ENCODE measurements around the gene SPTBN2. TPM values are rescaled to one million over a fixed set of nuclear protein-coding genes. Genes with fewer than 3 reads are reported as not detected.

SPTBN2 gene
- total RNA-seq (2014; rRNA removed; shearing (Covaris generic); ENCODE audit: low replicate concordance) = 18.9 and 72.0 TPM in 2 replicates

DNA sequence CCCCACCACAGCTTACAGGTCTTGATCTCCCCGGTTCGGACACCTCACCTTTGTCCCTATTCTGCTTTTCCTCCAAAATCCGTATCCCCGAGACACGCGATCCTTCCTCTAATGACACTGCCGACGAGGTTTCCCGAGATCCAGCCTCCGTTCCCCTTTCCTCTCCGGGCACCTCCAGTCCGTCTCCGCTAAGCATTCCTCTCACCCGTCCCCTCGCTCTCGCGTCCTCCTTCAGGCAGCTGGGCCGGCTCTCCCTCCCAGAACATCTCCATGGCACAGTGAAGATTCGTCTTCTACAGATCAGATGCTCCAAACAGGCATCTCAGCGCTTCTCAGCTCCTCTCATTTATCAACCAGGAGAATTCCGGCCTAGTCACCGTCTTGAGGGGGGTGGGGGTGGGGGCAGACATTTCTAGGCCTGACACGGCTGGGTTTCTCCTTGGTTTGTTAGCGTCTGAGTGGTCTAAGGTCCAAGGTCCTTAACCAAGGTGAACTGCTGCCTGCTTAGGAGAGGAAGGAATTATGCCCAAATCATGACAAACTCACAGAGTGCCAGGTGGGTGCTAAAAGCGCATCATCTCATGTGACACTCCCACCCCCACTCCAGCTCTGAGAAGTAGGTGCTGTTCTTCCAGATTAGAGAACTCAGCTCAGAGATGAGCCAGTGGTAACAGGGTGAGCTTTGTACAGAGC is at the start of gene SPTBN2:
SPTBN2 (minus strand) TSS at position 524 of the 693 bp plus-strand sequence. CDS start 7,976 bp downstream, outside the sequence.
- peak within 1 kb of the TSS; percentile 38 for H3K4me2 ChIP-seq (ENCODE audit: low read depth, low read length, poor library complexity, severe bottlenecking)
- no peaks in the 10 kb centered on the region for H4K20me1 ChIP-seq (ENCODE audit: insufficient read depth, low read depth, low read length)
- H3K27ac ChIP-seq (ENCODE audit: low read length) = no peak within 1 kb of the TSS
- H3K4me1 ChIP-seq (ENCODE audit: low read length) = peaks cover 52% of the 10 kb centered on the region
- peak within 1 kb of the TSS; percentile 47 for H3K9ac ChIP-seq (ENCODE audit: low read length)
- H3K9me2 ChIP-seq (replicated peaks; ENCODE audit: insufficient read depth, low read length) = no peaks in the 10 kb centered on the region
- H3K9me3 ChIP-seq (ENCODE audit: low read length) = no peaks in the 10 kb centered on the region
- 0 out of 2 replicates have a peak within 1 kb of the TSS, but pooled peaks have one; percentile 29 for H2AFZ ChIP-seq (ENCODE audit: low read length)
- peak; percentile 59 for DNase-seq
- peaks cover 32% of the 10 kb centered on the region for H3K79me2 ChIP-seq (ENCODE audit: low read length)
- H3K36me3 ChIP-seq (ENCODE audit: insufficient read depth, low read length) = no peaks in the 10 kb centered on the region
- H3K4me3 ChIP-seq (ENCODE audit: low read length) = peak within 1 kb of the TSS; percentile 51; the same call in 1 of the 2 replicates
- H3K27me3 ChIP-seq (ENCODE audit: low read length) = no peaks in the 10 kb centered on the region

DNA sequence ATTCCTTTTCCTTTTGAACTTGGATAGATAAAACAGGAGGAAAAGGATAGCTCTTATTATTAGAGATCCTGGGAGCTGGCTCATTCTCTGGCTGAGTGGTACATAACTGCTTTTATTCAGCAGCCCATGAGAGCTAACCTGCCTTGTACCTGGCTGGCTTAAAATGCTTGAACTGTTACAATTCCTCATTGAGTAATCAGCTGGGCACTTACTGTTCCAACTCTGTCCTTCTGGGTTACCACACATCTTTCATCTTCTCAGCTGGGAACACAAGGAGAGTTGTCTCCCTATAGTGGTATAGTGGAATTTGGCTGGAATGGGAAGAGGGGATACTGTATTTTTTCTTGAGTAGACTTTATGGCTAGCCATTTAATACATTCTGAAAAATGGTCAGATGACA is 39.8 kb upstream of the SPTBN2 start:
- no peak overlapping the region for H3K4me3 ChIP-seq (ENCODE audit: low read length)
- no peak overlapping the region for H3K9ac ChIP-seq (ENCODE audit: low read length)
- H3K36me3 ChIP-seq (ENCODE audit: insufficient read depth, low read length) = 0 out of 2 replicates have a peak, but pooled peaks cover 4% of the 10 kb centered on the region
- peaks cover 16% of the 10 kb centered on the region for H3K4me1 ChIP-seq (ENCODE audit: low read length)
- H3K27me3 ChIP-seq (ENCODE audit: low read length) = no peaks in the 10 kb centered on the region
- H2AFZ ChIP-seq (ENCODE audit: low read length) = no peak overlapping the region
- no peaks in the 10 kb centered on the region for H3K9me2 ChIP-seq (replicated peaks; ENCODE audit: insufficient read depth, low read length)
- no peak overlapping the region for H3K4me2 ChIP-seq (ENCODE audit: low read depth, low read length, poor library complexity, severe bottlenecking)
- no peak overlapping the region for H3K27ac ChIP-seq (ENCODE audit: low read length)
- H3K79me2 ChIP-seq (ENCODE audit: low read length) = peaks cover 10% of the 10 kb centered on the region
- no peak for DNase-seq
- H4K20me1 ChIP-seq (ENCODE audit: insufficient read depth, low read depth, low read length) = no peaks in the 10 kb centered on the region
- no peaks in the 10 kb centered on the region for H3K9me3 ChIP-seq (ENCODE audit: low read length)

DNA sequence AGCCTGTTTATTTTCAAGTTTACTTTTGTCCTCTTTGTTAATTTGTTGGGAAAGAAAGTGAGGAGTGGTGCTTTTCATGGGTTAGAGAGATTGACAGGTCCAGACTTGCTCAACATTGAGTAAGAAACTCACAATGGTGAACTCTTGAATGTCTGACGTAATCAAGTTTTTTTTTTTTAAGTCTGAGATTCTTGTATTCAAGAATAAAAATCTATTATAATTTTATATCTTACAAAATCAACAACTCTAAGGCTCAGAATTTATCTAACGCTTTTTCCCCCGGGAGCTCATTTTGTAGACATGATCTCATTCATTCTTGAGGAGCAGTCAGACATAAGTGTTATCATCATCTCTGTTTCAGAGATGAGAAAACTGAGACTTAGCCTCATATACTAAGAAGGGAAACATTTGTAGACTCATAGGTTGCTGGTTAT is 39.1 kb upstream of the SPTBN2 start:
- Histone ChIP-seq H3K9me3 (ENCODE audit: low read length) (no peaks in the 10 kb centered on the region), H3K9me2 (replicated peaks; ENCODE audit: insufficient read depth, low read length) (no peaks in the 10 kb centered on the region), H3K9ac (ENCODE audit: low read length) (no peak overlapping the region), H4K20me1 (ENCODE audit: insufficient read depth, low read depth, low read length) (no peaks in the 10 kb centered on the region), H3K79me2 (ENCODE audit: low read length) (peaks cover 10% of the 10 kb centered on the region), H3K36me3 (ENCODE audit: insufficient read depth, low read length) (0 out of 2 replicates have a peak, but pooled peaks cover 4% of the 10 kb centered on the region), H3K27ac (ENCODE audit: low read length) (no peak overlapping the region), H2AFZ (ENCODE audit: low read length) (no peak overlapping the region), H3K4me2 (ENCODE audit: low read depth, low read length, poor library complexity, severe bottlenecking) (no peak overlapping the region), H3K4me1 (ENCODE audit: low read length) (peaks cover 16% of the 10 kb centered on the region), H3K4me3 (ENCODE audit: low read length) (no peak overlapping the region), H3K27me3 (ENCODE audit: low read length) (no peaks in the 10 kb centered on the region)
- no peak for DNase-seq

DNA sequence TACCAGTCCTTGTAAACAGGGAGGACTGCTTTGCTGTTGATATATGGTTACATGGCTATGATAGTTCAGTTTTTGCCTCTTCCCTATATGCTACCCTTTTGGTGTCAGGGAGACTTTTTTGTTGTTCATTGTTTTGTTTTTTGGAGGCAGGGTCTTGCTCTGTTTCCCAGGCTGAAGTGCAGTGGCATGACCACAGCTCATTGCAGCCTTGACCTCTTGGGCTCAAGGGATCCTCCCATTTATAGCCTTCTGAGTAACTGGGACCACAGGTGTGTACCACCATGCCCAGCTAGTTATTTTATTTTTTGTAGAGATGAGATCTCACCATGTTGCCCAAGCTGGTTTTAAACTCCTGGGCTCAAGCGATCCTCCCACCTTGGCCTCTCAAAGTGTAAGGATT is 38.6 kb upstream of the SPTBN2 start:
- H4K20me1 ChIP-seq (ENCODE audit: insufficient read depth, low read depth, low read length) = no peaks in the 10 kb centered on the region
- no peaks in the 10 kb centered on the region for H3K9me3 ChIP-seq (ENCODE audit: low read length)
- no peak overlapping the region for H3K4me2 ChIP-seq (ENCODE audit: low read depth, low read length, poor library complexity, severe bottlenecking)
- no peaks in the 10 kb centered on the region for H3K27me3 ChIP-seq (ENCODE audit: low read length)
- H3K27ac ChIP-seq (ENCODE audit: low read length) = 0 out of 2 replicates have a peak overlapping the region, but pooled peaks have one; percentile 19
- H2AFZ ChIP-seq (ENCODE audit: low read length) = no peak overlapping the region
- no peaks in the 10 kb centered on the region for H3K9me2 ChIP-seq (replicated peaks; ENCODE audit: insufficient read depth, low read length)
- DNase-seq = no peak
- H3K36me3 ChIP-seq (ENCODE audit: insufficient read depth, low read length) = 0 out of 2 replicates have a peak, but pooled peaks cover 4% of the 10 kb centered on the region
- no peak overlapping the region for H3K9ac ChIP-seq (ENCODE audit: low read length)
- peaks cover 16% of the 10 kb centered on the region for H3K4me1 ChIP-seq (ENCODE audit: low read length)
- H3K4me3 ChIP-seq (ENCODE audit: low read length) = no peak overlapping the region
- peaks cover 10% of the 10 kb centered on the region for H3K79me2 ChIP-seq (ENCODE audit: low read length)

DNA sequence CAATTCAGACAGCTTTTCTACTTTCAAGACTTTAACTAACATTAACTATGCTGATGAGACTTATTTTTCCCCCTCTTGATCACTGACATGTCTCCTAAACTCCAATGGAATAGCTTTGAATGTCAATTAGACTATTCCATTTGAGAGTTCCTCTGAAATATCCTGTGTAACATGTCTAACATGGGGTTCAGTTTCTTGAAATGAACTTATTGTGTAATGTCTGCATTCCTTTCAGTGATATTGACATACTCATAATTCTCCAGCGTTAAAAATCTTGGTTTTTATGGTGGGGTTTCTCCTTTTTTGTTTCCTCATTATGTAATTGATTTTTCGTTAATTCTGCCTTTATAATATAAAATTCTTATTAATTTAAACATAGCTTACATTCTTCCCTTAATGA is 37.7 kb upstream of the SPTBN2 start:
- no peak overlapping the region for H3K4me3 ChIP-seq (ENCODE audit: low read length)
- no peak overlapping the region for H3K9ac ChIP-seq (ENCODE audit: low read length)
- peaks cover 10% of the 10 kb centered on the region for H3K79me2 ChIP-seq (ENCODE audit: low read length)
- no peaks in the 10 kb centered on the region for H4K20me1 ChIP-seq (ENCODE audit: insufficient read depth, low read depth, low read length)
- peak overlapping the region; percentile 2; the same call in 1 of the 2 replicates for H3K27ac ChIP-seq (ENCODE audit: low read length)
- H3K4me2 ChIP-seq (ENCODE audit: low read depth, low read length, poor library complexity, severe bottlenecking) = no peak overlapping the region
- H3K9me3 ChIP-seq (ENCODE audit: low read length) = no peaks in the 10 kb centered on the region
- H3K36me3 ChIP-seq (ENCODE audit: insufficient read depth, low read length) = 0 out of 2 replicates have a peak, but pooled peaks cover 4% of the 10 kb centered on the region
- no peaks in the 10 kb centered on the region for H3K9me2 ChIP-seq (replicated peaks; ENCODE audit: insufficient read depth, low read length)
- peaks cover 16% of the 10 kb centered on the region for H3K4me1 ChIP-seq (ENCODE audit: low read length)
- no peak for DNase-seq
- H2AFZ ChIP-seq (ENCODE audit: low read length) = no peak overlapping the region
- H3K27me3 ChIP-seq (ENCODE audit: low read length) = no peaks in the 10 kb centered on the region

DNA sequence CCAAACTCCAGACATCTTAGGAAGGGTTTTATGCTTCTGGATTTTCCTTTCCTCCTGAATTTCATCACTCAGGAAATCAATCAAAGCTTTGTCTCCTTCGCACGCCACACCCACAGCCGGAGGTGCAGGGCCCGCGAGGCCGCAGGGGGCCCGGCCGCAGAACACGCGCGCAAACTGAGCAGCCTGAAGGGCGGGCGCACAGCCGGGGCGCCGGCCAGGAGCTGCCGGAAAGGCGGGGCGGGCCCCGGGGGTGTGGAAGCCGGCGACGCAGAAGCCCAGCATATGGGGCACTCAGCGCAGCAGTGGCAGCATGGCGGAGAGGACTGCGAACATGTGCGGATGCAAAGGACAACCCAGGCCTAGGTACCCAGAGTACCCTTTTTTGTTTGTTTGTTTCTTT is 33.1 kb upstream of the SPTBN2 start:
- Histone ChIP-seq H3K9ac (ENCODE audit: low read length) (no peak overlapping the region), H3K9me3 (ENCODE audit: low read length) (no peaks in the 10 kb centered on the region), H2AFZ (ENCODE audit: low read length) (no peak overlapping the region), H3K4me3 (ENCODE audit: low read length) (no peak overlapping the region), H3K79me2 (ENCODE audit: low read length) (peaks cover 6% of the 10 kb centered on the region; the same call in 1 of the 2 replicates), H3K4me1 (ENCODE audit: low read length) (peaks cover 16% of the 10 kb centered on the region), H3K4me2 (ENCODE audit: low read depth, low read length, poor library complexity, severe bottlenecking) (no peak overlapping the region), H3K27me3 (ENCODE audit: low read length) (no peaks in the 10 kb centered on the region), H3K36me3 (ENCODE audit: insufficient read depth, low read length) (no peaks in the 10 kb centered on the region), H3K9me2 (replicated peaks; ENCODE audit: insufficient read depth, low read length) (no peaks in the 10 kb centered on the region), H4K20me1 (ENCODE audit: insufficient read depth, low read depth, low read length) (no peaks in the 10 kb centered on the region), H3K27ac (ENCODE audit: low read length) (no peak overlapping the region)
- DNase-seq = no peak

DNA sequence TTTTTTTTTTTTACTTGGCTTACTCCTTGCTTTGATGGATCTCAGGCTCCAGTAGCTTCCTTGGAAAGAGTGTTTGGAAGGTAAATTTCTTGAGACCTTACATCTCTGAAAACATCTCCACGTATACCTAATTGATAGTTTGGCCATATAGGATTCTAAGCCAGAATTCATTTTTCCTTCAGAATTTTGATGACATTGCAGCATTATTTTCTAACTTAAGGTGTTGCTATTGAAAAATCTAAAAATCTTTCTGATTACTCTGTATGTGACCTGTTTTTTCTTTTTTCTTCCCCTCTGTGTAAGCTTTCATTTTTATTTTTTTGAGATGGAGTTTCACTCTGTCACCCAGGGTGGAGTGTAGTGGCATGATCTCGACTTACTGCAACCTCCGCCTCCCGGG is 23.1 kb upstream of the SPTBN2 start:
- Histone ChIP-seq H3K27me3 (ENCODE audit: low read length) (no peaks in the 10 kb centered on the region), H3K9me3 (ENCODE audit: low read length) (no peaks in the 10 kb centered on the region), H2AFZ (ENCODE audit: low read length) (no peak overlapping the region), H3K27ac (ENCODE audit: low read length) (no peak overlapping the region), H3K4me1 (ENCODE audit: low read length) (peaks cover 26% of the 10 kb centered on the region), H3K9me2 (replicated peaks; ENCODE audit: insufficient read depth, low read length) (no peaks in the 10 kb centered on the region), H3K4me3 (ENCODE audit: low read length) (no peak overlapping the region), H4K20me1 (ENCODE audit: insufficient read depth, low read depth, low read length) (no peaks in the 10 kb centered on the region), H3K9ac (ENCODE audit: low read length) (no peak overlapping the region), H3K4me2 (ENCODE audit: low read depth, low read length, poor library complexity, severe bottlenecking) (no peak overlapping the region), H3K79me2 (ENCODE audit: low read length) (peaks cover 53% of the 10 kb centered on the region), H3K36me3 (ENCODE audit: insufficient read depth, low read length) (no peaks in the 10 kb centered on the region)
- no peak for DNase-seq

DNA sequence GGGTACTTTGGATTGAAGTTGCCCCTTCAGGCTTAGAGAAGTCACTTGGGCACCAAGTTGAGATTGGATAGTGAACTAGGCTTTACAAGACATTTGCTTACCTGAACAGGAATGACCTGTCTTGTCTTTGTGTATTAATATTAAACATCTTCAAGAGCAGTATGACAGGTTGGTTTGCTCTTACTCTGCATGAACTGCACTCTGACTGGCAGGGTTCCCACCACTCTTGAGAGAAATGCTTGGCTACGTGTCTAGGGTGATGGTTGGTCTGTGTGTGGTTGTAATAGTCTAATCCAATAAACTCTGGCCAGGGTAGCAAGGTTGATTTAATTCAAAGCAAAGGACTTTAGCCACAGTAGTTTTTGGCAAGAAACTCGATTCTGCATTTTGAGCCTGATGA is 20.1 kb upstream of the SPTBN2 start:
- Histone ChIP-seq H2AFZ (ENCODE audit: low read length) (no peak overlapping the region), H3K9me2 (replicated peaks; ENCODE audit: insufficient read depth, low read length) (no peaks in the 10 kb centered on the region), H3K79me2 (ENCODE audit: low read length) (peaks cover 57% of the 10 kb centered on the region), H3K4me1 (ENCODE audit: low read length) (peaks cover 36% of the 10 kb centered on the region), H3K9ac (ENCODE audit: low read length) (no peak overlapping the region), H3K36me3 (ENCODE audit: insufficient read depth, low read length) (no peaks in the 10 kb centered on the region), H3K27ac (ENCODE audit: low read length) (no peak overlapping the region), H3K4me3 (ENCODE audit: low read length) (no peak overlapping the region), H4K20me1 (ENCODE audit: insufficient read depth, low read depth, low read length) (no peaks in the 10 kb centered on the region), H3K9me3 (ENCODE audit: low read length) (no peaks in the 10 kb centered on the region), H3K27me3 (ENCODE audit: low read length) (no peaks in the 10 kb centered on the region), H3K4me2 (ENCODE audit: low read depth, low read length, poor library complexity, severe bottlenecking) (no peak overlapping the region)
- no peak for DNase-seq
